IPS-18c (cell line): ENCODE measurements around the gene RNF11.

Source experiments
- H3K4me3 ChIP-seq: 2 replicates; pipeline ENCODE4 v1.7.0; 2013; ENCODE audit warnings: low read depth, mild to moderate bottlenecking, low read length, moderate library complexity; ENCODE audit not compliant: insufficient read depth
- H3K9me3 ChIP-seq: one replicate; pipeline ENCODE4 v1.6.1; 2013; ENCODE audit warnings: mild to moderate bottlenecking, low read length, moderate library complexity; ENCODE audit not compliant: control insufficient read depth, insufficient read depth

The RNF11 gene

DNA sequence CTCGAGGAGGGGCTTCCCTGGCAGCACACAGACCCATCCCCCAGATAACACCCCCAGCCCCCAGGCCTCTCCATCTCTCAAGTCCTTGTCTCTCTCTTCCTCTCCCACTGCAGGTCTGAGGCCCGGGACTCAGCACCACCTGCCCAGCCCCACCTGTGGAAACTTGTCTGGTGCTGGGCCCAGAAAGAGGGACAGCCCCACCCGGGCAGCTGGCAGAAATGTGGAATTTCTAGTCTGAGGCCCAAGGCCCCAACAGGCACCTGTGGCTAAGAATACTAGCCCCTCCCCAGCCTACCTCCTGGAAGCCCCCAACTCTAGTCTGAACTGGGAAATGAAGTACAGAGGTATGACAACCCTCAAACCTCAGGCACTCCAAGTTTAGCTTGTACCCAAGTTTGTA is 78.9 kb downstream of the RNF11 start:
- Histone ChIP-seq H3K9me3 (no peaks in the 10 kb centered on the region), H3K4me3 (no peak overlapping the region)

DNA sequence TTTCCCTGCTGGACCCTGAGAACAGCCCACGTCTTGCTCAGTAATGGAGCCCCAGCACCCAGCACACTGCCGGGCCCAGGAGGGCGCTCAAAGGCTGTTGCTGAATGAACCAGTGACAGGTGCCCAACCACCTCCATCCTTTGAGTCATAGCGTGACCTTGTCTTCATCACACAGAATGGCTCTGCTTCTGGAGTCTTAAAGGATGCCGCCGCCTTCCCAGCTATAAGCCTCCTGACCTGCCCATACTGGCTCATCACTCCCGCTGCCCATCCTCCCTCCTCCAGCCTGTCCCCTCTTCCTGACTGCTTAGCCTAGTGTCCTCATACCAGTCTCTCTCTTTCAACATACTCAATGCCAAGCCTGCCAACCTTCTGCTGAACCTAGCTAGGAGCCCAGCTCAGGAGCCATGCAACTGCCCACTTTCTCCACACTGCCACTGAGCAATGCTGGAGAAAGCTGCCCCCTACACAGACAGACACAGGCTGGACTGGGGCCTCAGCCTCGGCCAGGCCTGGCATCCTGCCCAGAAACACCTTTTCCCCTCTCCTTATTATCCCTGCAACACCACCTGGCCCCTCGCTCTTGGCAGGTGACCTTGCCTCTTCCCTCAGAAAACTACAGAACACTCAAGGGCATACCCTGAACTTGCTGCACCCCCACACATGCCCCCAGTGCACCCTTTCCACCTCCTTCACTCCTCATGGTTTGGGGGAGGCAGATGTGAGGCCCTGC is 80.2 kb downstream of the RNF11 start:
- Histone ChIP-seq H3K9me3 (no peaks in the 10 kb centered on the region), H3K4me3 (no peak overlapping the region)

DNA sequence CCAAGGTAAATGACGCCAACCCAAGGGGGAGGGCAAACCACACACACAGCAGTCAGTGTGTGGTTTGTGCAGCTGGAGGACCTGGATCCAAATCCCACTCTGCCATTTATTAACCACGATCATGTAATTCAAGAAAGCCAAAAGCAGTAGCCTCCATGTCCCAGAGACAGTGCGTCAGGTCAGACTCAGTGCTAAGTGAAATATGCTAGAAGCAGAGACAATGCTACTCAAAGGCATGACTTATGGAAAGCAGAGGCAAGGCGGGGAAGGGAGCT is 80.7 kb downstream of the RNF11 start:
- H3K9me3 ChIP-seq, result no peaks in the 10 kb centered on the region
- no peak overlapping the region for H3K4me3 ChIP-seq

DNA sequence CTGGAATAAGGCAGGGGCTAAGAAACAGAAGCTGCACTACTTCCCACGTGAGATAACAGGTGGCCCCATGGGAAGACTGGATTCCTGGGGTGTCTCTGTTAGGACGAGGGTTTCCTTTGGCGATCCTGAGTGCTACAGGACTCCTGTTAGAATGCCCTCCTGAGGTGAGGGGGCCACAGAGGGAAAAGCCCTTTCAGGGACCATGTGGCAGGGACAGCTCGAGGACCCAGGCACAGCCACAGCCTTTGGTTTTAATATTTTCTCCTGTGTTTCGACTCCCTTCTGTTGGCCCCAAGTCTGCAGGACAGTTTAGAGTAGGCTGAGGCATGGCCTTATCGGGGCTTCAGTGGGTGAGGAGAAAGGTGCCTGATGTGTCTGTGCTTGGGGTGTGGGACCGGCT is 81.7 kb downstream of the RNF11 start:
- Histone ChIP-seq H3K4me3 (no peak overlapping the region), H3K9me3 (no peaks in the 10 kb centered on the region)

DNA sequence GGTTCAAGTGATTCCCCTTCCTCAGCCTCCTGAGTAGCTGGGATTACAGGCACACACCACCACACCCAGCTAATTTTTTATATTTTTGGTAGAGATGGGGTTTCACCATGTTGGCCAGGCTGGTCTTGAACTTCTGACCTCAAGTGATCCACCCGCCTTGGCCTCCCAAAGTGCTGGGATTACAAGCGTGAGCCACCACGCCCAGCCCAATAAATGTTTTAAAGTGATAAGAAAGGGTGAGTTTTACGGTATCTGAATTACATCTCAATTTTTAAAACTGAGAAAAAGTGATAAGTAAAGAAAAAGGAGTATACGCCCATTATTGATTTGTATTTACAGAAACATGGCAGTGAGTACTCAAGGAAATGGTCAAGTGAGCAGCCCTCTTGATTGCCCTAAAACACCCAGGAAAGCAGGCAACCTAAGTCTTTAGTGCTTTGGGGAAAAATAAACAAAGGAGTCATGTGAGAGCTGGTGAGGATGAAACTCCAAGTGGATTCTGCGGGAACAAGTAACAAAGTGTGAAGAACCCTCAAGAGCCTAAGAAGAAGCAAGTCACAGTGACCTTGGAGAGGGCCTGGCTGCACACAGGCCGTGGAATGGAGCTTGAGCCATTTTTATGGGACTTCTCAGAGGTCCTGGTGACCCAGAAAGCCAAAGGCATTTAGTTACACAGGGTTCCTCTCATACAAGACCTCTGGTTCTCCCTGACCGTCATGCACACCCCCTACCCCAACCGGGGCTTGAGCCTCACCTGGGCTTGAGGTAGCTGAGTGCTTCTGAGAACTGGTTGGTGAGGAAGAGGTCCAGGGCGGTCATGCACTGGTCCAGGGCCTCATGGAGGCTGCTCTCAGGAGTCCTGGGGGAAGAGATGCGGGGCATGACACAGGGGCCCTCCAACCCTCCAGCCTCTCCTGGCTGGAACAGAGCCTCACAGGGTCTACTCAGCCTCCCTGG is 85.2 kb downstream of the RNF11 start:
- no peaks in the 10 kb centered on the region for H3K9me3 ChIP-seq
- H3K4me3 ChIP-seq, result no peak overlapping the region; the same call in 1 of the 2 replicates

DNA sequence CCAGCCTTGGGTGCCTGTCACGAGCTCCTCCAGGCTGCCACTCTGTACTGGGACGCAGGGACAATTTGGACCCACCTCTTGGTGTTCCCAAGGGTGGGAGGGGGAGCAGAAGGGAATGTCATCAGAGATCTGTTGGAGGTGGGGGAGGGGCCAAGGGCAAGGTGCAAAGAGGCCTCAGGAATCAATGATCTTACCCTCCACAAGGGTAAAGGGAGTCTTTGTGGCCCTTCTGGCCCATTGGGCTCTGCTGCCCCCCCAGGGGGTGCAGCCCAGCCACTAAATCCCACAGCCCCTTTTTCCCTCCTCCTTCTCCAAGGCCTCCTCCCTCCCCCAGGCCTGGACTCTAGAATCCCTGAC is 85.8 kb downstream of the RNF11 start:
- Histone ChIP-seq H3K9me3 (no peaks in the 10 kb centered on the region), H3K4me3 (no peak overlapping the region; the same call in 1 of the 2 replicates)

DNA sequence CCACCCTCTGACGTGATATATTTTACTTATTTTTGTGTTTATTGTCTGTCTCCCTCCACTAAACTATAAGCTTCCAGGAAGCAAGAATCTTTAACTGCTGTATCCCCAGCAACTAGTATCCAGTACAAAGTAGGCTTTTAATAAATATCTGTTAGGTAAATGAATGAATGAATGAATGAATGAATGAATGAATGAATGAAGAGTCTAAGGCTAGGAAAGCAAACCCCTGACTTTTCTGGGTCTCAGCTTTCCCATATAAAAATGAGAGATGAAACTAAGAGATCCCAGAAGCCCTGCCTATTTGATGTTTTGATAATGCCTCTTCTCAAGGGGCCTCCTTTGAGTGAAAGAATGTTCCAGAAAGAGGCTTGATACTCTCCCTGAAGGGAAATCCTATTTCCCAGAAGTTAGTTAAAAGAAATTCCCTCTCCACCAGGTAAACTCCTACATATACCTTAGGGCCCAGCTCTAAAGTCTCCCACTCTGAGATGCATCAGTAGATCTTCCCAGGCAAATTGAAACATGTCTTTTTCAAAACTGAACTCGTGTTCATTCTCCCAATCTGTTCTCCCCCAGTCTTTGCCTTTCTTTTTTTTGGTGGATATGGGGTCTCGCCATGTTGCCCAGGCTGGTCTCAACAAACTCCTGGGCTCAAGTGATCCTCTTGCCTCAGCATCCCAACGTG is 86.5 kb downstream of the RNF11 start:
- Histone ChIP-seq H3K9me3 (no peaks in the 10 kb centered on the region), H3K4me3 (no peak overlapping the region)
